Measurements from ENCODE around the gene NCAN.

DNA sequence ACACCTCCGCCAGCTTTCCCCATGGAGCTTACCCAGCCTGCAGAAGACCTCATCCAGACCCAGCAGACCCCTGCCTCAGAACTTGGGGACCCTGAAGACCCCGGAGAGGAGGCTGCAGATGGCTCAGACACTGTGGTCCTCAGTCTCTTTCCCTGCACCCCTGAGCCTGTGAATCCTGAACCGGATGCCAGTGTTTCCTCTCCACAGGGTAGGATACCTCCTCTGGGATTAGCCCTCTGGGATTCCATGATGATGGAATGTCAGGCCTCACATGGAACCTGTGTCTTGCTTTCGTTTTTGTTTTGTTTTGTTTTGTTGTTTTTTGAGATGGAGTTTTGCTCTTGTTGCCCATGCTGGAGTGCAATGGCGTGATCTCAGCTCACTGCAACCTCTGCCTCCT, 17.8 kb upstream of the NCAN start:
- TF ChIP-seq, protein P1, sequence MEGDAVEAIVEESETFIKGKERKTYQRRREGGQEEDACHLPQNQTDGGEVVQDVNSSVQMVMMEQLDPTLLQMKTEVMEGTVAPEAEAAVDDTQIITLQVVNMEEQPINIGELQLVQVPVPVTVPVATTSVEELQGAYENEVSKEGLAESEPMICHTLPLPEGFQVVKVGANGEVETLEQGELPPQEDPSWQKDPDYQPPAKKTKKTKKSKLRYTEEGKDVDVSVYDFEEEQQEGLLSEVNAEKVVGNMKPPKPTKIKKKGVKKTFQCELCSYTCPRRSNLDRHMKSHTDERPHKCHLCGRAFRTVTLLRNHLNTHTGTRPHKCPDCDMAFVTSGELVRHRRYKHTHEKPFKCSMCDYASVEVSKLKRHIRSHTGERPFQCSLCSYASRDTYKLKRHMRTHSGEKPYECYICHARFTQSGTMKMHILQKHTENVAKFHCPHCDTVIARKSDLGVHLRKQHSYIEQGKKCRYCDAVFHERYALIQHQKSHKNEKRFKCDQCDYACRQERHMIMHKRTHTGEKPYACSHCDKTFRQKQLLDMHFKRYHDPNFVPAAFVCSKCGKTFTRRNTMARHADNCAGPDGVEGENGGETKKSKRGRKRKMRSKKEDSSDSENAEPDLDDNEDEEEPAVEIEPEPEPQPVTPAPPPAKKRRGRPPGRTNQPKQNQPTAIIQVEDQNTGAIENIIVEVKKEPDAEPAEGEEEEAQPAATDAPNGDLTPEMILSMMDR (IDR thresholded peaks at IDR 0.05; ENCODE audit: low read length): no peak
- no peak for TF ChIP-seq EZH2 (IDR thresholded peaks at IDR 0.05; ENCODE audit: borderline replicate concordance, low read length)

Measured in OCI-LY1 (cell line).